ENCODE results near the gene BMPER.

BMPER gene

GRCh38 chr7:33905389-33906032, at the start of gene BMPER:
Gene BMPER, plus strand, starts transcription at chr7:33905539. Its CDS starts 75 bp downstream, at chr7:33905614.
- FAIRE-seq (no peak), DNase-seq (ENCODE audit: insufficient read length, low spot score) (peak; percentile 62)
- no peak for TF ChIP-seq POLR2A (IDR thresholded peaks at IDR 0.05; ENCODE audit: low read depth, low read length)

DNA sequence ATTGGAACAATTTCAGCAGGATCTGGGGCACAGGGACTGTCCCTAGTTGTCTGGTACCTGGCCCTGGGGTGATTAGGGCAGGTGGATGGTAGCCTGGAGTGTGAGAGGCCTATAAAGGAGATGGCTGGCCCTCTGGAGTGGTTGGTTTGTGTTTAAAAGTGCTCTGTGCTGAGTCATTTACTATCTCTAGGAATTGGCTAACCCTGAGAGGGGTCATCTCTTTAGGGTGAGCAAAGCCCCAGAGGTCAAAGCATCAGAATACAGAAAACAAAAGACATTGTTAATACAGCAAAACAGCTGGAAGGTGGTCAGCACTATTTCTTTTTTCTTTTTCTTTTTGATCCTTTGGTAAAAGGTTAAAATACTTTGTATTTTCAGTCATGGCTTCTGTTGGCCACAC, 43.4 kb upstream of the BMPER start:
- FAIRE-seq (no peak), DNase-seq (ENCODE audit: insufficient read length, low spot score) (no peak)
- TF ChIP-seq POLR2A (IDR thresholded peaks at IDR 0.05; ENCODE audit: low read depth, low read length): no peak

GRCh38 chr7:33862946-33863814, 42.2 kb upstream of the BMPER start:
- FAIRE-seq: no peak
- DNase-seq (ENCODE audit: insufficient read length, low spot score): no peak
- no peak for TF ChIP-seq POLR2A (IDR thresholded peaks at IDR 0.05; ENCODE audit: low read depth, low read length)

GRCh38 chr7:33868166-33868565, 37.2 kb upstream of the BMPER start:
- FAIRE-seq: no peak
- no peak for DNase-seq (ENCODE audit: insufficient read length, low spot score)
- TF ChIP-seq POLR2A (IDR thresholded peaks at IDR 0.05; ENCODE audit: low read depth, low read length): no peak

GRCh38 chr7:33869176-33869575, 36.2 kb upstream of the BMPER start:
- no peak for TF ChIP-seq POLR2A (IDR thresholded peaks at IDR 0.05; ENCODE audit: low read depth, low read length)
- FAIRE-seq: no peak
- no peak for DNase-seq (ENCODE audit: insufficient read length, low spot score)

DNA sequence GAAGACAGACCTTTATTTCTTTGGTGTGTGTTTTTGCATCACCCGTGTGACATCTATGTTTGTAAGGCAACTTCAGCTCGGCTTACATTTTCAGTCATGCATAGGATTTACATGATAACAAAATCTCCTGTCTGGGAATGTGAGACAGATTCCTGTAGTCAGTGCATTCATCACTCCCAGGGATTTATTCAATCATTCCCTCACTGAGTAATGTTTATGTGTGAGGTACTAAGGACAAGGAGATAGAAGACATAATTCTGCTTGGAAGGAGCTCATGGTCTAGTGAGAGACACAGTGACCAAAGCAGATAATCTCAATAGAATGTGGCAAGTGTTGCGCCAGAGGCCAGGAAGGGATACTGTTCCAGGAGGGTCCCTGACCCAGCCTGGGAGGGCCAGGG, 35.2 kb upstream of the BMPER start:
- DNase-seq (ENCODE audit: insufficient read length, low spot score) (no peak), FAIRE-seq (no peak)
- no peak for TF ChIP-seq POLR2A (IDR thresholded peaks at IDR 0.05; ENCODE audit: low read depth, low read length)

DNA sequence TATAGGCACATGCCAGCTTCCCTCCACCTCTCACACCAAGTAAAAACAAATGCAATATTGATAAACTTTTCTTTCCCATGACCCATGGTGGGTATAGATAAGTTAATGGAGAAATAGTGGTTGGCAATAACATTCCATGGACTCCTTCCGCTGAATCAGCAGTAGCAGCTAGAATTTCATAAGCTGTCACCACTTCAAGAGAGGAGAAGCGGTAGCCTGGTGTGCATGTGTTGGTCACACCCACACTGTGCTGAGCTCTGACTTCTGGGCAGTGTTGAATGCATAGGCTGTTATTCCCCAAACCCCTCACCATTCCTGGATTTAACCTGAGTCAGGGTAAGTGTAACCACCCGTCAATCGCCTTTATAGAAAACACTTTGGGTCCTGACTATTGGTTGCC, 32.5 kb upstream of the BMPER start:
- no peak for FAIRE-seq
- TF ChIP-seq POLR2A (IDR thresholded peaks at IDR 0.05; ENCODE audit: low read depth, low read length): no peak
- DNase-seq (ENCODE audit: insufficient read length, low spot score): no peak

GRCh38 chr7:33873518-33873917, 31.8 kb upstream of the BMPER start:
- no peak for TF ChIP-seq POLR2A (IDR thresholded peaks at IDR 0.05; ENCODE audit: low read depth, low read length)

DNA sequence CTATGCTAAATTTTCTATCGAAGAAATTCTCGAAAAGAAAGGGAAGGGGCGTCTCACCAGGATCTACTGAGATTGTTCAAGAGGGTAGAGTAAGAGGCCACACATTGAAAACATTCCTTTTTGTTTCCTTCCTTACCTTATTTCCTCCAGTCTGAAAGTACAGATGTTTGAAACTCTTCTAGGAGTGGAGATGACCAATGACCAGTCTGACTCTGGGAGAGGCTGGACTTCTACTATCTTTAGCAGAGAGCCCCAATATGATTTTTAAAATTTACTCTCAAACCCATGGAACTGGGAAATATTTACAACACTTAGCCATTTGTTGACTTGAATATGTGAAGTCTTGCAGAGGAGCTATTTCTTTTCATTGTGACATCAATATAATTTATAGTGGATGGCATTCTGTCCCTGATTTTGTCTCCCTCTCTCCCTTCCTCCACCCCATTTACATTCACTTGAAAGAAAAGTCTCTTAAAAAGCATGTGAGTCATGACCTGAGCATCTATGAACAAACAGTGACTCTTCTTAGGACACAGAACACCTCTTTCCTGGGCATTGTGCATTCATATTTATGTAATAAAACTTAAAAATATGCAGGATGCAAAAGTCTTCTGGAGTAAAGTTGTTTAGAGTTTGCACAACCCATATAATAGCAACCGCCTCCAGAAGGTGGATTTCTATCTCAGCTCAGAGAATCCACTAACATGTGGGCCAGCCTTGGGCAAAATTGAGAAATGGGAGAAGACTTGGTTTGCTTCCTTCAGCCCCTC, 31.2 kb upstream of the BMPER start:
- FAIRE-seq: peak; percentile 38
- peak; percentile 49 for DNase-seq (ENCODE audit: insufficient read length, low spot score)
- TF ChIP-seq POLR2A (IDR thresholded peaks at IDR 0.05; ENCODE audit: low read depth, low read length): no peak

More at GRCh38 chr7:33873518-33873917, 31.8 kb upstream of the BMPER start:
- DNase-seq (ENCODE audit: insufficient read length, low spot score) (no peak), FAIRE-seq (no peak)

DNA sequence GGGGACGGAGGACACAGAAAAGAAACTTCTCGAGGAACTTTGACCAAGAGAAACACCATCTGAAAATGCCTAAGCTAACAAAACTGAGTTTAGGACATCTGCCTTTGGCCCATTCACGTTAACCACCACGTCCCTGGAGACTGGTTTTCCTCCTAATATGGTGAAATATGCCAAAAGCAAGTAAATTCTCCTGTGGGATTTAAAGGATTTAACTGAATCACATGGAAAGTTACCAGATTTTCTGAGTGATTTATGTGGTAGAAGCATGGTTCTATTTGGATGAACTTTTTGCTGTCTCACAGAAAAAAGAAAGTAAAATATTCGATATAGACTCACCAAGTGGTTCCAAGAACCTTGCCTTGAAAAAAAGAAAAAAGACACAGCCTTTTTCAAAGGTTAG, 30.4 kb upstream of the BMPER start:
- DNase-seq (ENCODE audit: insufficient read length, low spot score): no peak
- no peak for FAIRE-seq

GRCh38 chr7:33876596-33877274, 28.6 kb upstream of the BMPER start:
- no peak for FAIRE-seq
- DNase-seq (ENCODE audit: insufficient read length, low spot score): no peak
- TF ChIP-seq POLR2A (IDR thresholded peaks at IDR 0.05; ENCODE audit: low read depth, low read length): no peak

More for the DNA sequence above, 30.4 kb upstream of the BMPER start:
- TF ChIP-seq POLR2A (IDR thresholded peaks at IDR 0.05; ENCODE audit: low read depth, low read length): no peak

- no peak for FAIRE-seq
- no peak for DNase-seq (ENCODE audit: insufficient read length, low spot score)
- TF ChIP-seq POLR2A (IDR thresholded peaks at IDR 0.05; ENCODE audit: low read depth, low read length): no peak
These were observed 24.6 kb upstream of the BMPER start for GRCh38 chr7:33880787-33881186.

DNA sequence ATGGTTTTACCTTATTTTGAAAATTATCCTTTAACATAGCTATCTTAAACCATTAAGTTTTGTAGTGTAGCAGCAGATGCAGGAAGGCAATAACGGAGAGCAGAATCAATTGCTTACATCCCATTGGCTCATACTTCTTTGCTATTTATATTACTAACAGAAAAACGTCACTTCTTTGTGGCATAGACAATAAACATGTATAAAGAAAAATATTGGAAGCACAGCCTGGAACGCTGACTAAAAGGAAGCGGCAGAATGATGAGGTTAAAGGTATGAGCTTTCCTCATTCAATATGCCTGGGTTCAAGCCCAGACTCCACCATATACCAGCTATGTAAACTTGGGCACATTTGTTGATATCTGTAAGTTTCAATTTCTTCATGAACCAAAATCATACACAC, 24.0 kb upstream of the BMPER start:
- no peak for DNase-seq (ENCODE audit: insufficient read length, low spot score)
- no peak for FAIRE-seq
- no peak for TF ChIP-seq POLR2A (IDR thresholded peaks at IDR 0.05; ENCODE audit: low read depth, low read length)
